WTC11 (cell line): ENCODE measurements around the gene LGALS8. TPM values are rescaled to one million over a fixed set of nuclear protein-coding genes. Genes with fewer than 3 reads are reported as not detected.

ENCODE experiments used
- ATAC-seq: fragments of 200-7000 bp; cut with Tn5 transposase; 2 replicates; pipeline ENCODE4 v1.10.0; 2021; ENCODE audit warnings: mild to moderate bottlenecking, moderate library complexity
- CTCF ChIA-PET: fragments of 300-600 bp; sonication (Branson Sonifier 250); formaldehyde crosslinking; loops from one replicate; lab custom pipeline; 2021; ENCODE audit warnings: antibody characterized with exemption; lab: Charles Lee
- POLR2A ChIA-PET: fragments of 350-600 bp; sonication (Branson Sonifier 250); formaldehyde crosslinking; loops from one replicate; lab custom pipeline; 2021; ENCODE audit warnings: antibody characterized with exemption; lab: Charles Lee
- DNase-seq: peaks from one replicate; pipeline ENCODE4 v3.0.0; 2021; ENCODE audit warnings: low spot score
- H3K27ac Mint-ChIP-seq: 2 replicates; pipeline ENCODE4 v1.8.0; 2021; ENCODE audit warnings: mixed read lengths
- H3K27me3 Mint-ChIP-seq: 2 replicates; pipeline ENCODE4 v1.8.0; 2021; ENCODE audit warnings: low read depth, mild to moderate bottlenecking, moderate library complexity, mixed read lengths
- H3K36me3 Mint-ChIP-seq: 2 replicates; pipeline ENCODE4 v1.8.0; 2021; ENCODE audit warnings: mixed read lengths
- H3K4me1 Mint-ChIP-seq: 2 replicates; pipeline ENCODE4 v1.8.0; 2022; ENCODE audit warnings: mixed read lengths
- H3K4me3 Mint-ChIP-seq: 2 replicates; pipeline ENCODE4 v1.8.0; 2021; ENCODE audit warnings: mild to moderate bottlenecking, moderate library complexity, mixed read lengths
- H3K9me3 Mint-ChIP-seq: 2 replicates; pipeline ENCODE4 v1.8.0; 2021; ENCODE audit warnings: mixed read lengths
- AR ChIP-seq: fragments of 250-450 bp; sonication (Bioruptor Pico); IDR thresholded peaks from 2 replicates; pipeline ENCODE4 v1.9.0; 2021; ENCODE audit warnings: mild to moderate bottlenecking
- ATF3 ChIP-seq: sonication (generic); formaldehyde crosslinking; conservative IDR thresholded peaks from 2 replicates; pipeline ENCODE4 v1.8.1; 2022; ENCODE audit warnings: mild to moderate bottlenecking, missing genetic modification reagents
- FOXJ3 ChIP-seq: sonication (generic); formaldehyde crosslinking; IDR thresholded peaks from 2 replicates; pipeline ENCODE4 v1.9.0; 2021; ENCODE audit warnings: missing genetic modification reagents, mild to moderate bottlenecking, borderline replicate concordance
- FOXP4 ChIP-seq: sonication (generic); formaldehyde crosslinking; IDR thresholded peaks from 2 replicates; pipeline ENCODE4 v1.8.0; 2022; ENCODE audit warnings: mild to moderate bottlenecking, missing genetic modification reagents
- HMGA2 ChIP-seq: fragments of 250-450 bp; sonication (Bioruptor Pico); IDR thresholded peaks from 2 replicates; pipeline ENCODE4 v1.4.0; 2021; ENCODE audit warnings: mild to moderate bottlenecking, moderate library complexity
- JAZF1 ChIP-seq: fragments of 250-450 bp; sonication (Bioruptor Pico); IDR thresholded peaks from 2 replicates; pipeline ENCODE4 v1.9.0; 2021; ENCODE audit warnings: moderate library complexity, mild to moderate bottlenecking, inconsistent platforms
- MLX ChIP-seq: sonication (generic); formaldehyde crosslinking; IDR thresholded peaks from 2 replicates; pipeline ENCODE4 v1.8.1; 2023; ENCODE audit warnings: mild to moderate bottlenecking, missing genetic modification reagents, moderate library complexity
- MXD4 ChIP-seq: fragments of 250-450 bp; sonication (Bioruptor Pico); IDR thresholded peaks from 2 replicates; pipeline ENCODE4 v1.8.0; 2021; ENCODE audit warnings: mild to moderate bottlenecking, moderate library complexity, borderline replicate concordance
- MYBL2 ChIP-seq: sonication (generic); formaldehyde crosslinking; IDR thresholded peaks from 2 replicates; pipeline ENCODE4 v1.8.1; 2023; ENCODE audit warnings: mild to moderate bottlenecking, moderate library complexity, missing genetic modification reagents
- NFYB ChIP-seq: sonication (generic); formaldehyde crosslinking; conservative IDR thresholded peaks from 2 replicates; pipeline ENCODE4 v1.8.0; 2022; ENCODE audit warnings: low read depth, missing genetic modification reagents
- PRDM15 ChIP-seq: sonication (generic); formaldehyde crosslinking; IDR thresholded peaks from 2 replicates; pipeline ENCODE4 v1.8.0; 2022; ENCODE audit warnings: missing genetic modification reagents
- PRRX2 ChIP-seq: fragments of 250-450 bp; sonication (Bioruptor Pico); IDR thresholded peaks from 2 replicates; pipeline ENCODE4 v1.8.0; 2021; ENCODE audit warnings: mild to moderate bottlenecking
- SP1 ChIP-seq: sonication (generic); formaldehyde crosslinking; conservative IDR thresholded peaks from 2 replicates; pipeline ENCODE4 v1.8.1; 2022; ENCODE audit warnings: missing genetic modification reagents
- USF2 ChIP-seq: sonication (generic); formaldehyde crosslinking; IDR thresholded peaks from 2 replicates; pipeline ENCODE4 v1.8.1; 2023; ENCODE audit warnings: mild to moderate bottlenecking, missing genetic modification reagents, moderate library complexity
- ZBTB43 ChIP-seq: sonication (generic); formaldehyde crosslinking; IDR thresholded peaks from 2 replicates; pipeline ENCODE4 v1.8.1; 2023; ENCODE audit warnings: mild to moderate bottlenecking, missing genetic modification reagents
- ZNF121 ChIP-seq: sonication (generic); formaldehyde crosslinking; IDR thresholded peaks from 2 replicates; pipeline ENCODE4 v1.8.0; 2023; ENCODE audit warnings: missing genetic modification reagents
- ZNF138 ChIP-seq: sonication (generic); formaldehyde crosslinking; conservative IDR thresholded peaks from 2 replicates; pipeline ENCODE4 v1.8.1; 2022; ENCODE audit warnings: mild to moderate bottlenecking, moderate library complexity, missing genetic modification reagents
- ZNF219 ChIP-seq: sonication (generic); formaldehyde crosslinking; IDR thresholded peaks from 2 replicates; pipeline ENCODE4 v1.8.0; 2023; ENCODE audit warnings: missing genetic modification reagents, mild to moderate bottlenecking, borderline replicate concordance
- ZNF396 ChIP-seq: fragments of 250-450 bp; sonication (Bioruptor Pico); IDR thresholded peaks from 2 replicates; pipeline ENCODE4 v1.8.0; 2021; ENCODE audit warnings: mild to moderate bottlenecking, moderate library complexity, borderline replicate concordance
- ZNF512 ChIP-seq: sonication (generic); formaldehyde crosslinking; IDR thresholded peaks from 2 replicates; pipeline ENCODE4 v1.8.1; 2022; ENCODE audit warnings: missing genetic modification reagents, borderline replicate concordance
- total RNA-seq: library from RNA; stranded (reverse); gene quantifications from 3 replicates; pipeline ENCODE4 v1.2.3, GENCODE V29; 2021

LGALS8 gene
- total RNA-seq, 1 experiment from 2014 or later: 8.6 TPM

- Mint-ChIP-seq H3K4me1 (0 out of 2 replicates have a peak, but pooled peaks cover 3% of the 10 kb centered on the region), H3K27ac (no peak overlapping the region), H3K9me3 (no peaks in the 10 kb centered on the region), H3K27me3 (no peaks in the 10 kb centered on the region), H3K36me3 (peaks cover 79% of the 10 kb centered on the region), H3K4me3 (no peak overlapping the region)
- CTCF ChIA-PET: no interaction called here
- ATAC-seq (no peak), DNase-seq (no peak)
- POLR2A ChIA-PET: no interaction called here
- TF ChIP-seq ZNF396 (CRISPR knock-in tag) (no peak), FOXJ3 (CRISPR knock-in tag) (no peak), MLX (CRISPR knock-in tag) (no peak), ZNF512 (no peak), MYBL2 (CRISPR knock-in tag) (no peak), PRDM15 (CRISPR knock-in tag) (no peak), ZNF121 (CRISPR knock-in tag) (no peak), PRRX2 (CRISPR knock-in tag) (no peak), NFYB (no peak), MXD4 (CRISPR knock-in tag) (no peak), USF2 (CRISPR knock-in tag) (no peak), SP1 (CRISPR knock-in tag) (no peak), AR (CRISPR knock-in tag) (no peak), ZBTB43 (CRISPR knock-in tag) (no peak), ZNF138 (CRISPR knock-in tag) (no peak), ZNF219 (CRISPR knock-in tag) (no peak), ATF3 (CRISPR knock-in tag) (no peak), HMGA2 (CRISPR knock-in tag) (no peak), FOXP4 (CRISPR knock-in tag) (no peak), JAZF1 (no peak)
These were observed 27.4 kb downstream of the LGALS8 start for GRCh38 chr1:236550961-236551851.
